Naive thymus-derived CD8-positive, alpha-beta T cell (primary cell): ENCODE measurements around the gene ATP7A. TPM values are rescaled to one million over a fixed set of nuclear protein-coding genes. Genes with fewer than 3 reads are reported as not detected.
"Not testable (repeated sequence)": the region's sequence is repeated elsewhere in the genome, so short reads cannot be mapped to it uniquely, and the experiment has no call there.

Experiments used
- ATAC-seq, 2 donors: fragments of 150-1000 bp; cut with Tn5 transposase in 1 of 2; sonication (Bioruptor Pico), chemical (Tn5 transposase) in 1 of 2; 1 replicate in 1 of 2; 2 replicates in 1 of 2; pipeline ENCODE4 v1.10.0; 2021; ENCODE audit warnings: mild to moderate bottlenecking in 2 of 2, moderate library complexity in 2 of 2
- POLR2A ChIA-PET: fragments of 350-600 bp; sonication (Branson Sonifier 250); formaldehyde crosslinking; loops from one replicate; lab custom pipeline; 2021; ENCODE audit warnings: antibody characterized with exemption; lab: Charles Lee
- DNase-seq, 10 donors: peaks; one replicate each; pipeline versions ENCODE4 v3.0.0 to v3.0.0-alpha.2; 2020 to 2022
- H3K27ac Mint-ChIP-seq, 10 donors: one replicate each; pipeline ENCODE4 v1.8.0; 2020 to 2022; ENCODE audit warnings: mild to moderate bottlenecking in 10 of 10, mixed read lengths in 10 of 10, moderate library complexity in 4 of 10, inconsistent platforms in 1 of 10
- H3K27me3 Mint-ChIP-seq, 5 donors: one replicate each; pipeline ENCODE4 v1.8.0; 2021 to 2022; ENCODE audit warnings: mixed read lengths in 5 of 5
- H3K36me3 Mint-ChIP-seq, 3 donors: one replicate each; pipeline ENCODE4 v1.8.0; 2020 to 2022; ENCODE audit warnings: mixed read lengths in 3 of 3, mild to moderate bottlenecking in 2 of 3, inconsistent platforms in 1 of 3
- H3K4me1 Mint-ChIP-seq, 4 donors: one replicate each; pipeline ENCODE4 v1.8.0; 2021 to 2022; ENCODE audit warnings: mixed read lengths in 4 of 4
- H3K4me3 Mint-ChIP-seq, 10 donors: one replicate each; pipeline ENCODE4 v1.8.0; 2020 to 2022; ENCODE audit warnings: mild to moderate bottlenecking in 10 of 10, mixed read lengths in 10 of 10, moderate library complexity in 6 of 10, inconsistent platforms in 1 of 10
- H3K9me3 Mint-ChIP-seq, 9 donors: one replicate each; pipeline ENCODE4 v1.8.0; 2020 to 2022; ENCODE audit warnings: mixed read lengths in 9 of 9, mild to moderate bottlenecking in 3 of 9, inconsistent platforms in 1 of 9, moderate library complexity in 1 of 9
- polyA plus RNA-seq, 3 donors: library from polyadenylated mRNA; unstranded; fragments of 300-500 nt; fragmentation: Illumina TruSeq; gene quantifications; one replicate each; pipeline ENCODE4 v1.2.3, GENCODE V29; 2021
- total RNA-seq, 8 experiments: library from RNA in 2 of 8; stranded (reverse) in 2 of 8; gene quantifications; one replicate each; pipeline ENCODE4 v1.2.3 and lab custom pipeline; 2021 to 2026

Gene ATP7A
- total and polyA plus RNA-seq, 5 experiments from 2014 or later, result 5.1 to 13.8 (median 7.0) TPM

- peak overlapping the region in 3 of 10 donors; percentile 2 to 26 (median 7) for H3K27ac Mint-ChIP-seq
- peaks cover 20 to 43% (median 34%) of the 10 kb centered on the region in 4 donors for H3K4me1 Mint-ChIP-seq
- no peaks in the 10 kb centered on the region for H3K9me3 Mint-ChIP-seq
- peaks cover 0 to 2% (median 2%) of the 10 kb centered on the region in 3 donors for H3K36me3 Mint-ChIP-seq
- POLR2A ChIA-PET, result interaction anchor here (2.0 kb wide), 1 partner anchor 23 kb away, joined by 4 read pairs; no protein-coding TSS in a partner anchor
- no peaks in the 10 kb centered on the region for H3K27me3 Mint-ChIP-seq
- H3K4me3 Mint-ChIP-seq, result peak overlapping the region in 1 of 10 donors; percentile 41
- ATAC-seq (no peak), DNase-seq (no peak)
Measured at GRCh38 chrX:77918568-77918967, 8.1 kb downstream of the ATP7A start.

- not testable (repeated sequence) for DNase-seq, H3K27me3 Mint-ChIP-seq, ATAC-seq, H3K9me3 Mint-ChIP-seq, H3K36me3 Mint-ChIP-seq
- POLR2A ChIA-PET, result interaction anchor here (0.5 to 2.0 kb wide), 2 partner anchors 9 to 24 kb away, joined by 3 to 4 read pairs; partner anchors contain the start of gene ATP7A
- H3K4me3 Mint-ChIP-seq, result peak overlapping the region in 1 of 10 donors; percentile 18
- H3K4me1 Mint-ChIP-seq, result peaks cover 20 to 42% (median 34%) of the 10 kb centered on the region in 4 donors
- peak overlapping the region in 4 of 10 donors; percentile 5 to 55 (median 31) for H3K27ac Mint-ChIP-seq
Measured at GRCh38 chrX:77919370-77919769, 8.9 kb downstream of the ATP7A start.

GRCh38 chrX:77922787-77923186 is 12.3 kb downstream of the ATP7A start:
- no peak overlapping the region for H3K4me3 Mint-ChIP-seq
- no peak for ATAC-seq
- H3K9me3 Mint-ChIP-seq, result no peaks in the 10 kb centered on the region
- POLR2A ChIA-PET, result no interaction called here
- H3K27me3 Mint-ChIP-seq, result no peaks in the 10 kb centered on the region
- H3K4me1 Mint-ChIP-seq, result peaks cover 9 to 34% (median 22%) of the 10 kb centered on the region in 4 donors
- H3K27ac Mint-ChIP-seq, result no peak overlapping the region
- DNase-seq, result no peak
- H3K36me3 Mint-ChIP-seq, result peaks cover 0 to 2% (median 2%) of the 10 kb centered on the region in 3 donors

- no peaks in the 10 kb centered on the region for H3K9me3 Mint-ChIP-seq
- ATAC-seq, result no peak
- DNase-seq, result no peak
- H3K36me3 Mint-ChIP-seq, result peaks cover 0 to 2% (median 2%) of the 10 kb centered on the region in 3 donors
- POLR2A ChIA-PET, result no interaction called here
- H3K4me3 Mint-ChIP-seq, result no peak overlapping the region
- H3K4me1 Mint-ChIP-seq, result peaks cover 8 to 26% (median 18%) of the 10 kb centered on the region in 4 donors
- H3K27ac Mint-ChIP-seq, result no peak overlapping the region
- no peaks in the 10 kb centered on the region for H3K27me3 Mint-ChIP-seq
Measured at GRCh38 chrX:77924320-77924859, 13.9 kb downstream of the ATP7A start.

GRCh38 chrX:77925764-77926163 is 15.3 kb downstream of the ATP7A start:
- H3K27ac Mint-ChIP-seq, result peak overlapping the region in 1 of 10 donors; percentile 10
- H3K9me3 Mint-ChIP-seq, result no peaks in the 10 kb centered on the region
- POLR2A ChIA-PET, result no interaction called here
- H3K27me3 Mint-ChIP-seq, result no peaks in the 10 kb centered on the region
- peaks cover 8 to 26% (median 16%) of the 10 kb centered on the region in 4 donors for H3K4me1 Mint-ChIP-seq
- peaks cover 0 to 6% (median 2%) of the 10 kb centered on the region in 3 donors for H3K36me3 Mint-ChIP-seq
- ATAC-seq, result no peak
- peak overlapping the region in 1 of 10 donors; percentile 20 for H3K4me3 Mint-ChIP-seq
- DNase-seq, result no peak

- POLR2A ChIA-PET, result interaction anchor here (1.8 kb wide), 1 partner anchor 20 kb away, joined by 5 read pairs; the partner anchor contains the start of gene ATP7A
- DNase-seq (no peak), ATAC-seq (no peak)
- Mint-ChIP-seq H3K4me1 (peaks cover 2 to 8% (median 5%) of the 10 kb centered on the region in 4 donors), H3K27me3 (no peaks in the 10 kb centered on the region), H3K36me3 (peaks cover 0 to 4% (median 3%) of the 10 kb centered on the region in 3 donors), H3K9me3 (peaks cover 0 to 3% (median 0%) of the 10 kb centered on the region in 9 donors), H3K27ac (no peak overlapping the region), H3K4me3 (no peak overlapping the region)
Measured at GRCh38 chrX:77930581-77930980, 20.1 kb downstream of the ATP7A start.

GRCh38 chrX:77935886-77936285 is 25.4 kb downstream of the ATP7A start:
- ATAC-seq, result no peak
- Mint-ChIP-seq H3K36me3 (peaks cover 0 to 3% (median 0%) of the 10 kb centered on the region in 3 donors), H3K27ac (no peak overlapping the region), H3K4me3 (no peak overlapping the region), H3K9me3 (peaks cover 0 to 3% (median 0%) of the 10 kb centered on the region in 9 donors), H3K4me1 (peaks cover 0 to 3% (median 0%) of the 10 kb centered on the region in 4 donors), H3K27me3 (no peaks in the 10 kb centered on the region)
- no peak for DNase-seq
- POLR2A ChIA-PET, result no interaction called here

- Mint-ChIP-seq H3K4me1 (peaks cover 0 to 3% (median 0%) of the 10 kb centered on the region in 4 donors), H3K9me3 (peaks cover 0 to 3% (median 0%) of the 10 kb centered on the region in 9 donors), H3K36me3 (peaks cover 0 to 3% (median 0%) of the 10 kb centered on the region in 3 donors), H3K27me3 (no peaks in the 10 kb centered on the region), H3K27ac (no peak overlapping the region), H3K4me3 (no peak overlapping the region)
- no peak for ATAC-seq
- no peak for DNase-seq
- POLR2A ChIA-PET, result no interaction called here
Measured at GRCh38 chrX:77936299-77936698, 25.8 kb downstream of the ATP7A start.

GRCh38 chrX:77937291-77937690 is 26.8 kb downstream of the ATP7A start:
- DNase-seq (no peak), ATAC-seq (no peak)
- Mint-ChIP-seq H3K36me3 (peaks cover 0 to 3% (median 0%) of the 10 kb centered on the region in 3 donors), H3K9me3 (peaks cover 0 to 3% (median 0%) of the 10 kb centered on the region in 9 donors), H3K27ac (no peak overlapping the region), H3K27me3 (no peaks in the 10 kb centered on the region), H3K4me3 (no peak overlapping the region), H3K4me1 (peaks cover 0 to 9% (median under 1%) of the 10 kb centered on the region in 4 donors)
- POLR2A ChIA-PET, result no interaction called here

- Mint-ChIP-seq H3K9me3 (no peaks in the 10 kb centered on the region), H3K4me3 (no peak overlapping the region), H3K4me1 (peaks cover 0 to 14% (median 3%) of the 10 kb centered on the region in 4 donors), H3K27ac (no peak overlapping the region), H3K27me3 (no peaks in the 10 kb centered on the region), H3K36me3 (no peaks in the 10 kb centered on the region)
- POLR2A ChIA-PET, result no interaction called here
- DNase-seq (no peak), ATAC-seq (no peak)
Measured at GRCh38 chrX:77938083-77938680, 27.7 kb downstream of the ATP7A start.

GRCh38 chrX:77945031-77945430 is 34.5 kb downstream of the ATP7A start:
- POLR2A ChIA-PET, ATAC-seq, H3K36me3 Mint-ChIP-seq, H3K4me3 Mint-ChIP-seq, DNase-seq, H3K27me3 Mint-ChIP-seq, H3K9me3 Mint-ChIP-seq: not testable (repeated sequence)
- Mint-ChIP-seq H3K27ac (peak overlapping the region in 1 of 10 donors; percentile 64), H3K4me1 (peaks cover 0 to 12% (median 5%) of the 10 kb centered on the region in 4 donors)

- Mint-ChIP-seq H3K9me3 (no peaks in the 10 kb centered on the region), H3K27ac (peak overlapping the region in 1 of 10 donors; percentile 56)
- DNase-seq, result no peak
Measured at GRCh38 chrX:77945910-77946545, 35.5 kb downstream of the ATP7A start.

GRCh38 chrX:77946571-77946970 is 36.1 kb downstream of the ATP7A start:
- DNase-seq, result no peak
- H3K4me1 Mint-ChIP-seq, result peaks cover 0 to 12% (median 5%) of the 10 kb centered on the region in 4 donors
- no peak for ATAC-seq
- no peaks in the 10 kb centered on the region for H3K9me3 Mint-ChIP-seq
- H3K36me3 Mint-ChIP-seq, result peaks cover 2 to 4% (median 4%) of the 10 kb centered on the region in 3 donors
- H3K27me3 Mint-ChIP-seq, result no peaks in the 10 kb centered on the region
- POLR2A ChIA-PET, result no interaction called here
- H3K4me3 Mint-ChIP-seq, result no peak overlapping the region
- no peak overlapping the region for H3K27ac Mint-ChIP-seq

More at GRCh38 chrX:77945910-77946545, 35.5 kb downstream of the ATP7A start:
- Mint-ChIP-seq H3K4me1 (peaks cover 0 to 12% (median 5%) of the 10 kb centered on the region in 4 donors), H3K4me3 (no peak overlapping the region), H3K27me3 (no peaks in the 10 kb centered on the region), H3K36me3 (peaks cover 2 to 4% (median 4%) of the 10 kb centered on the region in 3 donors)
- ATAC-seq, result no peak
- POLR2A ChIA-PET, result no interaction called here
